Right renal cortex interstitium (tissue), 3 donors: ENCODE measurements around the gene SARM1. TPM values are rescaled to one million over a fixed set of nuclear protein-coding genes. Genes with fewer than 3 reads are reported as not detected.
"Not testable (repeated sequence)": the region's sequence is repeated elsewhere in the genome, so short reads cannot be mapped to it uniquely, and the experiment has no call there.

Experiments used
- DNase-seq, 3 donors: peaks; one replicate each; pipeline ENCODE4 v3.0.0-alpha.2; 2013; ENCODE audit warnings: low read depth in 3 of 3, low spot score in 2 of 3
- polyA plus RNA-seq, 3 donors: library from polyadenylated mRNA; unstranded; fragments of 120-200 nt; gene quantifications; one replicate each; pipeline ENCODE4 v1.2.1, GENCODE V29; 2013; ENCODE audit not compliant: insufficient read length in 3 of 3

The SARM1 gene
- 10 to 100 TPM; 11.4 to 14.8 (median 12.2) TPM for polyA plus RNA-seq

DNA sequence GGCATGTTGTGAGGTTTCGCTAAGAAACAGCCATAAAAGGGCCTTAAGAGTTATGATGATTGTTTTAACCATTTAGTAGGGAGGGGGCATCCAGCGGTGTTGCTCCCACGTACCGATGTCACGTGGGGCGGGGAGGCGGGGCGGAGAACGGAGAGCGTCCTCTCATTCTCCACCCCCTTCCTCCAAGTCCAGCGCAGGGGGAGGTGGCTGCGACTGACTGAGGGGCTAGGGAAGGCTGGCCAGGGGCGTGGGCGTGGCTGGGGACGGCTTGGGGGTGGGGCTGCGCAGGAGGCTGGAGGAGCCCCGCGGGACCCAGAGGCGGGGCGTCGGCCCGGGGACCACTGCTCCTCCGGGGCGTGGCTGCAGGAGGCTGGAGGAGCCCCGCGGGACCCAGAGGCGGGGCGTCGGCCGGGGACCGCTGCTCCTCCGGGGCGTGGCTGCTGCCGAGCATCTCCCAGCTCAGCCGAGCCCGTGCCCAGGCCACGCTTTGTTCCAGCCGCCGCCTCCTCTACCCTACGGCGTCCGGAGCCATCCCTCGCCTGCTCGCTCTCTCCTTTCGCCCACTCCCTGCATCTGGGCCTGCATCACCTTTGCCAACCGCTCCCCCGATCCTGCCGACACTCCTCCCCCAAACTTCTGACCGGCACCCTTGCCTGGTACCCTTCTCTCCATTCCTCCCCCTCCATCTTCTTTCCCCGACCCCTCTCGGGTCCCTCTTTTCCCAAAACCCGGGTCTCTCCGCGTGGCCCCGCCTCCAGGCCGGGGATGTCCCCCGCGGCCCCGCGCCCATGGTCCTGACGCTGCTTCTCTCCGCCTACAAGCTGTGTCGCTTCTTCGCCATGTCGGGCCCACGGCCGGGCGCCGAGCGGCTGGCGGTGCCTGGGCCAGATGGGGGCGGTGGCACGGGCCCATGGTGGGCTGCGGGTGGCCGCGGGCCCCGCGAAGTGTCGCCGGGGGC, at the start of gene SARM1:
SARM1 (plus strand) TSS at position 450 of the 958 bp plus-strand sequence; CDS start at position 789, 339 bp downstream.
- DNase-seq: peak in 2 of 3 donors; percentile 73 to 79

DNA sequence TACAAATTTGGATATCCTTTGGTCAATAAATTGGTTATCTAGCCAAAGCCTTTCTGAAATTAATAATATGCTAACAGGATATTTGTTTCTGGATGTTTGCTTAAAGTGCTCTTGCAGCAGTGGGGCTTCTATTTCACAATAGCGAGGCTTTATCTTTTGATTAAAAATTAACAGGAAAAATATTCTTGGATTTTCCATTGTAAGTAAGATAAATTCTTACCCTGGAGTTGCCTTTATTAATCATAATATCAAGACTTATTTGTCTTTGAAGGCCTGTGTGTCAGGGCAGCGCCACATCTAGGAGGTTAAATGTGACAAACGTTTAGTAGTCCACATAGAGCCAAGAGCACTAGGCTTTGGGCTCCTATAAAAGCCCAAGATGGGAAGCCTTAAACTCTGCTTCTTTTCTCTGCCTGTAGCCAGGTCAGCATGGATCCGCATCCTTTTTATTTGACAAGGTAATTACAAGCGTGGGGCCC, 47.2 kb upstream of the SARM1 start:
- no peak for DNase-seq

GRCh38 chr17:28324781-28325180, 46.7 kb upstream of the SARM1 start:
- DNase-seq: no peak

DNA sequence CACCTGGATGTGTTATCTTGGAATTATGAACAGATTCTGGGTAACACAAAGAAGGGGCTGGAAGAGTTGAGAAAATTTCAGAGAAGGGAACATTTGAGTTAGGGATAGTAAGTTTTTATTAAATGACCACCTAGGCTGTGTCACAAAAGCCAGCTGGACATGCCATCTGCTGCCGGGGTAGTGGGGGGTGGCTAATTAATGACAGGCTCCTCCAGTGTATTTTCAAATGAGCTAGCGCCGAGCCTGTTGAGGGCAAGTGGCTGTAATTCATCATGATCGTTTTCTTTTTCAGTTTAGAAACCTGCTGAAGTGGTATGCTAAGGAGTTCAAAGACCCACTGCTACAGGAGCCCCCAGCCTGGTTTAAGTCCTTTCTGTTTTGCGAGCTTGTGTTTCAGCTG, 46.3 kb upstream of the SARM1 start:
- DNase-seq: no peak

- no peak for DNase-seq
Measured at GRCh38 chr17:28326114-28326513, 45.4 kb upstream of the SARM1 start.

DNA sequence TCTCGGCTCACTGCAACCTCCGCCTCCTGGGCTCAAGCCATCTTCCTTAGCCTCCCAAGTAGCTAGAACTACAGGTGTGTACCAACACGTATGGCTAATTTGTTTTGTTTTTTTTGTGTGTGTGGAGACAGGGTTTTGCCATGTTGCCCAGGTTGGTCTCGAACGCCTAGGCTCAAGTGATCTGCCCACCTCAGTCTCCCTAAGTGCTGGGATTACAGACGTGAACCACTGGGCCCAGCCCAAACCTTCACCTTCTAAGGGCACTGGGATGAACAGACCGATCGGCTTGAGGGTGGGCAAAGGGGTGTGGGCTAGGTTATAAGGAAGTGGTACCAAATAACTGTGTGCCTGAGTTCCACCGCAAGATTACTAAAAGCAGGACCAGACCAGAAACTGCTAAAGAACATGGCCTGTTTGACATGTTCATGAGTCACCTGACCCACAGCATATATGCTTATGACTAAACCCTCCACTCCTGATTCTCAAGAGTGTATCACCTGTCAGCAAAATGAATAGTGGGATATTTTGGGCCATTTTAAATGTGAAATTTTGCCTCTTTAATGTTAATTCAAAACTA, 44.4 kb upstream of the SARM1 start:
- DNase-seq: no peak

- no peak for DNase-seq
Measured at GRCh38 chr17:28327709-28328108, 43.8 kb upstream of the SARM1 start.

DNA sequence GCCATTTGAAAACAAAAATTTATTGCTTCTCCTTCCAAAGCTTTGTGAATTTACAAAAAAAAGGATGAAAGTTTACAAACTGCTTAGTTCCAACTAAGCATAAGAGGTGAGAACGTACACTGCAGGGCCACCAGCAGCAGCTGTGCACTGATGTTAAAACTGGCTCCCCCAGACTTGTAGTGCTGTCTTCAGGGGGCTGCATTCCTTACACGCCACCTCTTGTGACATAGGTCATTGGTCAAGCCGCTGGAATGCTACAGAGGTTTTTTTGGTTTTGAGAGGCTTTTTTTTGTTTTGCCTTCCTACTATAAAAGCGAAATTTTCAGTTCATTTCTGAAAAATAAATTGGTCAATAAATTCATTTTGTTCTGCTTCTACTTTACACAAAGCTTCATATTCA, 43.2 kb upstream of the SARM1 start:
- DNase-seq: no peak

GRCh38 chr17:28330671-28331070, 40.8 kb upstream of the SARM1 start:
- DNase-seq: no peak

- no peak for DNase-seq
Measured at GRCh38 chr17:28331891-28332420, 39.5 kb upstream of the SARM1 start.

- DNase-seq: no peak
Measured at GRCh38 chr17:28333083-28333746, 38.3 kb upstream of the SARM1 start.

DNA sequence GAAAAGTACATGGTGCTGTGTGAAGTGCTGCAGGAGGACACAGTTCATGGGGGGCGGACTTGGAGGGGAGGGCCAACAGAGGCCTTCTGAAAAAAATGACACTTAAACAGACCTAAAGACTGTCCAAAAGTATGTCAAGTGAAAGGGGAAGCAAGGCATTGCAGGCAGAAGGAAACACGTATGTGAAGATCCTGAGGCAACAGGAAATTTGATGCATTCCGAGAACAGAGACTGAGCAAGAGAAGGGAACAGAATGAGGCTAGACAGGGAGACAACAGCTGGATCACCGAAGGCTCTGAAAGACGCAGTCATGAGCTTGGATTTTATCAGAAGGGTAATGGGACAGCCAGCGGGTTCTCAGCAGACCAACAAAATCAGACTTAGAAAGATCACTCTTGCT, 37.3 kb upstream of the SARM1 start:
- no peak for DNase-seq

DNA sequence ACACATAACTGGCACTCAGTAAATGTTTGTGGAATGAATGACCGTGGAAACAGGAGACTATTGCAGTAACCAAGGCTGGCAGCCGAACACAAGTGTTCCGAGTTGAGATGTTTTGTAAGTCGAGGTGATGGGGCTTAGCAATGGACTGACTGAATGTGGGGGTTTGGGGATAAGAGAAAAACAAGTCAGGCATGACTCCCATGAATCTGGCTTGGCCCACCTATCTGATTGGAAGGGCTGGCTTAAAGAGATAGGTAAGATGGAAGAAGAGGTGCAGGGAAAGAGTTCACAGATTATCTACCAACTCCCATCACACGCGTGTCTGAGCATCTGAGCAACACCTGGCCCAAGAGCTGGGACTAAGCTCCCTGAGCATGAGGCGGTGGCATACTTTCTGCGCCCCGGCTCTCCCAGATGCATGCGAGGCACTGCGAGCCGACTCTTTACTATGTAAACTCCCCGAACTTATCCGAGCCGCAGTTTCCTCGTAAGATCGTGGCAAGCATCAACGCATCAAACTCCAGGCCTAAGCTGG, 36.8 kb upstream of the SARM1 start:
- no peak for DNase-seq

DNA sequence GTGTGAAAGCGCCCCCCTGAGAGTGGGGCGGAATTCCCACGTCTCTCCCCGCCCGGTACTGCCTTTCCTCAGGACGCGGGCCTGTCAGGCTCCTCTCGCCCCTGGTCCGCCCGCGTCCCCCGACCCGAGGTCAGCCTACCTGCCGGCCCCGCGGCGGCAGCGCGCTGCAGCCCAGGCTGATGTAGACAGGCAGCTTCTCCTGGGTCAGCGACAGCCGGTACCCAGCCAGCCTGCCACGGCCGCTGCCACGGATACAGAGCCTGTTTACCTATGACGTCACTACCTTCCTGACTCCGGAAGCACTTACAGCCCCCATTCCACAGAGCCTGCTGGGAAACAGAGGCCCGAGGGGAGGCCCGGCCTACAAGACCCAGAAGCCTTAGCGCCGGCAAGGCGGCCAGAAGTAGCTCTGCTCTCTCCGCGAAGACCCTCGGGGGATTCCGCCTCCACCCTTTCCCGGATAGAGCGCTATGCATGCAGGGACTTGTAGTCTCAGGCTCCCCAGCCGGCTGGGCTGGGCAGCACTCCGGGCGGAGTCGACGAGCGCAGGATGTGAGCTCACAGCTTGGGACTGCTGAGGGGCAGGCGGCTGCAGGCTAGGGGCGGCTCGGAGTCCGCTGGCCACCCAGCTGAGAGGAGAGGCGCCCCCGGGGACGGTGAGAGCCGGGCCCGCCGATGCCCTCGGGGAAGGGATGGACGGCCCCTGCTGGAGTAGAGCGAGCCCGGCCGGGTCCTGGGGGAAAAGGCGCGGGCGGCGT, 36.1 kb upstream of the SARM1 start, which contains the start of the genes IFT20 and TNFAIP1:
IFT20 (minus strand) TSS at position 272 of the 758 bp plus-strand sequence. CDS start 3,487 bp downstream, outside the sequence.
TNFAIP1 (plus strand) TSS at position 561 of the 758 bp plus-strand sequence. CDS start 3,761 bp downstream, outside the sequence.
- peak; percentile 97 to 99 (median 99) for DNase-seq

GRCh38 chr17:28335959-28336871, 35.3 kb upstream of the SARM1 start:
- peak in 2 of 3 donors; percentile 66 to 69 for DNase-seq

DNA sequence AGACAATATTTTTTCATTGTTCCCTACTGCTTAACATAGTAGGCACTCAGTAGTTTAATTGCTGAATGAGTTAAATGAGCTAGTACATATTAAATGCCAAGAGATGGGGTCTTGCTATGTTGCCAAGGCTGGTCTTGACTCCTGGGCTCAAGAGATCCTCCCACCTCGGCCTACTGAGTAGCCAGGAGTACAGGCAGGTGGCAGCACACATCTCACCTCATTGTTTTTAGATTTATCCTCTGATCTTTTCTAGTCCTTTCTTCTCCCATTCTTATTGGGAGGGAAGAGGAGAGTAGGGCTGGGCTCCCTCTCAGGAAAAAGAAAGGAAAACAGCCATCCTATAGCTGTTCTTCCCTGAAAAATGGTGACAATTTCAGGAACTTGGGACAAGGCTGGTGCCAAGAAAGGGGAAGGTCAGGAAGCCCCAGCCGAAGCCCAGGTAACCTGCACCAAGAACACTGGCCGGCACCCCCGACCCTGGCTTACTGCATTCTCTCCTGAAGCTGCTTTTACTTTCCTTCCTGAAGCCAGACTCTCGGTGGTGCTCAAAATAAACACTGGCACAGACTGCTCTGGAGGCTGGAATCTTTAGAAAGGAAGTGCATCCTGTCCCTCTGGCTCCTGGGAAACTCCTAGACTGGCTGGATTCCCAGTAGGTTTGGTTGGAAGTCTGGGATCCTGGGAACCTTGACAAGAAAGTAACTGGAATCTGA, 33.3 kb upstream of the SARM1 start:
- no peak for DNase-seq

DNA sequence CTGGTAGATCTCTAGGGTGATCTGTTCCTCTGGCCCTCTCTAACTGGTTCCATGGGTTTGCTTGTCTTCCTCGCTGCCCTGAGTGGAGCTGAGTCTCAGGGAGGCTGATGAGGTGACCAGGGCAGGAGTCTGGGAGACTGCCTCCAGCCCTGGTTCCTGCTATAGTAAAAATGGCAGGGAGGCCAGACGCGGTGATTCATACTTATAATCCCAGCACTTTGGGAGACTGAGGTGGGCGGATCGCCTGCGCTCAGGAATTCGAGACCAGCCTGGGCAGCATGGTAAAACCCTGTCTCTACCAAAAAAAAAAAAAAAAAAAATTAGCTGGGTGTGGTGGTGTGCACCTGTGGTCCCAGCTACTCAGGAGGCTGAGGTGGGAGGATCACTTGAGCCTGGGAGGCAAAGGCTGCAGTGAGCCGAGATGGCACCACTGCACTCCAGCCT, 32.7 kb upstream of the SARM1 start:
- DNase-seq: not testable (repeated sequence)

- no peak for DNase-seq
Measured at GRCh38 chr17:28339431-28339830, 32.1 kb upstream of the SARM1 start.
